B cell (primary cell): Measurements from ENCODE around the gene TEKT5. TPM values are rescaled to one million over a fixed set of nuclear protein-coding genes. Genes with fewer than 3 reads are reported as not detected.

Experiments
- ATAC-seq: fragments of 200-7000 bp; cut with Tn5 transposase; one replicate; pipeline ENCODE4 v1.10.0; 2021; ENCODE audit warnings: low read depth, mild to moderate bottlenecking, moderate number of reproducible peaks, moderate library complexity
- CTCF ChIA-PET: fragments of 350-600 bp; sonication (Branson Sonifier 250); formaldehyde crosslinking; loops from one replicate; lab custom pipeline; 2021; ENCODE audit warnings: antibody characterized with exemption, inconsistent platforms; lab: Charles Lee
- POLR2A ChIA-PET: fragments of 350-600 bp; sonication (Branson Sonifier 250); formaldehyde crosslinking; loops from one replicate; lab custom pipeline; 2021; ENCODE audit warnings: antibody characterized with exemption; lab: Charles Lee
- DNase-seq: peaks from one replicate; pipeline ENCODE4 v3.0.0; 2013
- H2AFZ ChIP-seq: 2 replicates; pipeline ENCODE4 v1.6.1; 2012; ENCODE audit warnings: mild to moderate bottlenecking, low read depth, low read length; ENCODE audit not compliant: insufficient read depth, poor library complexity, severe bottlenecking
- H3K27ac ChIP-seq, 2 donors: 1 replicate in 1 of 2; 2 replicates in 1 of 2; pipeline ENCODE4 v1.5.1; 2012 to 2013; ENCODE audit warnings: low read length in 2 of 2, mild to moderate bottlenecking in 2 of 2, moderate library complexity in 1 of 2
- H3K27me3 ChIP-seq, 4 experiments: fragments of 200-600 bp in 1 of 4; sonication (generic) in 1 of 4; replicated peaks in 1 of 4; 1 replicate in 2 of 4; 2 replicates in 2 of 4; pipeline versions ENCODE4 v1.6.1 to v1.7.0; 2013 to 2016; ENCODE audit warnings: low read length in 3 of 4, mild to moderate bottlenecking in 2 of 4, mixed read lengths in 1 of 4, moderate library complexity in 1 of 4; ENCODE audit not compliant: insufficient read depth in 4 of 4, control insufficient read depth in 3 of 4; ENCODE audit errors: control extremely low read depth in 1 of 4
- H3K36me3 ChIP-seq, 2 experiments: replicated peaks in 1 of 2; 1 replicate in 1 of 2; 2 replicates in 1 of 2; pipeline versions ENCODE4 v1.6.1 to v1.7.1; 2013; ENCODE audit warnings: low read length in 1 of 2; ENCODE audit not compliant: insufficient read depth in 2 of 2, control insufficient read depth in 1 of 2; ENCODE audit errors: control extremely low read depth in 1 of 2, extremely low read depth in 1 of 2
- H3K4me1 ChIP-seq, 2 donors: fragments of 200-600 bp in 1 of 2; sonication (generic) in 1 of 2; 1 replicate in 1 of 2; 2 replicates in 1 of 2; pipeline versions ENCODE4 v1.5.1 to v1.6.1; 2013 to 2017; ENCODE audit warnings: low read length in 2 of 2; ENCODE audit not compliant: control insufficient read depth in 2 of 2, insufficient read depth in 2 of 2
- H3K4me2 ChIP-seq: replicated peaks from 2 replicates; pipeline ENCODE3; 2012; ENCODE audit warnings: mild to moderate bottlenecking, low read depth, low read length; ENCODE audit not compliant: poor library complexity, severe bottlenecking
- H3K4me3 ChIP-seq, 5 experiments: fragments of 200-600 bp in 1 of 5; sonication (generic) in 1 of 5; 1 replicate in 3 of 5; 2 replicates in 2 of 5; pipeline versions ENCODE4 v1.5.1 to v1.7.0; 2011 to 2016; ENCODE audit warnings: low read length in 4 of 5, mild to moderate bottlenecking in 4 of 5, low read depth in 2 of 5, control low read depth in 1 of 5, moderate library complexity in 1 of 5; ENCODE audit not compliant: insufficient read depth in 1 of 5; ENCODE audit errors: control extremely low read depth in 1 of 5, extremely low read depth in 1 of 5
- H3K79me2 ChIP-seq: fragments of 200-600 bp; sonication (generic); one replicate; pipeline ENCODE4 v1.6.0; 2016; ENCODE audit warnings: low read length; ENCODE audit not compliant: control insufficient read depth, insufficient read depth
- H3K9ac ChIP-seq: fragments of 200-600 bp; sonication (generic); 2 replicates; pipeline ENCODE4 v1.6.1; 2017; ENCODE audit warnings: mild to moderate bottlenecking, low read length, moderate library complexity
- H3K9me3 ChIP-seq, 3 donors: one replicate each; pipeline versions ENCODE4 v1.6.1 to v1.7.1; 2013; ENCODE audit warnings: low read length in 2 of 3; ENCODE audit not compliant: control insufficient read depth in 2 of 3, insufficient read depth in 1 of 3; ENCODE audit errors: control extremely low read depth in 1 of 3
- H4K20me1 ChIP-seq: 2 replicates; pipeline ENCODE4 v1.6.0; 2012; ENCODE audit warnings: mild to moderate bottlenecking, low read length; ENCODE audit not compliant: insufficient read depth, control insufficient read depth, poor library complexity, severe bottlenecking
- H3K27ac Mint-ChIP-seq: one replicate; pipeline ENCODE4 v1.8.0; 2021; ENCODE audit warnings: mixed read lengths
- H3K27me3 Mint-ChIP-seq: one replicate; pipeline ENCODE4 v1.8.0; 2021; ENCODE audit warnings: mixed read lengths
- H3K4me1 Mint-ChIP-seq: one replicate; pipeline ENCODE4 v1.8.0; 2021; ENCODE audit warnings: mixed read lengths
- H3K4me3 Mint-ChIP-seq: one replicate; pipeline ENCODE4 v1.8.0; 2021; ENCODE audit warnings: mixed read lengths
- H3K9me3 Mint-ChIP-seq: one replicate; pipeline ENCODE4 v1.8.0; 2022; ENCODE audit warnings: mixed read lengths; ENCODE audit not compliant: insufficient read depth
- EZH2 ChIP-seq: IDR thresholded peaks from 2 replicates; pipeline ENCODE4 v1.6.1; 2012; ENCODE audit warnings: borderline replicate concordance, low read depth, mild to moderate bottlenecking, moderate library complexity, low read length; ENCODE audit not compliant: insufficient read depth, poor library complexity, severe bottlenecking
- WGBS: methylation state at CpG from one replicate; pipeline ENCODE4 v1.1.5; 2013; ENCODE audit warnings: missing lambda C conversion rate; ENCODE audit not compliant: insufficient coverage; 5-methylcytosine and 5-hydroxymethylcytosine counted together
- intact Hi-C: fragments of 100-400 bp; cut with micrococcal nuclease; formaldehyde crosslinking; loops from one replicate; pipeline ENCODE4 v1.10.0; 2022
- polyA plus RNA-seq: library from polyadenylated mRNA; depleted of rRNA; stranded (reverse); fragments of >200 nt; gene quantifications from 2 replicates; pipeline ENCODE4 v1.2.3, GENCODE V29; 2012
- total RNA-seq, 2 donors: library from RNA; stranded (reverse); fragments of 120-200 nt in 1 of 2; gene quantifications; 1 replicate in 1 of 2; 2 replicates in 1 of 2; pipeline versions ENCODE4 v1.2.3 to v1.2.4, GENCODE V29; 2013 to 2022
- TF ChIP-seq, protein P1 (sequence below): fragments of 200-600 bp; IDR thresholded peaks from one replicate; pipeline ENCODE4 v1.8.0; 2022; ENCODE audit warnings: antibody characterized with exemption, mild to moderate bottlenecking

TEKT5 gene
- total and polyA plus RNA-seq, 2 donors (not counting 1 experiment from before 2014, with no cell fraction given): 0.42 to 0.57 TPM

DNA sequence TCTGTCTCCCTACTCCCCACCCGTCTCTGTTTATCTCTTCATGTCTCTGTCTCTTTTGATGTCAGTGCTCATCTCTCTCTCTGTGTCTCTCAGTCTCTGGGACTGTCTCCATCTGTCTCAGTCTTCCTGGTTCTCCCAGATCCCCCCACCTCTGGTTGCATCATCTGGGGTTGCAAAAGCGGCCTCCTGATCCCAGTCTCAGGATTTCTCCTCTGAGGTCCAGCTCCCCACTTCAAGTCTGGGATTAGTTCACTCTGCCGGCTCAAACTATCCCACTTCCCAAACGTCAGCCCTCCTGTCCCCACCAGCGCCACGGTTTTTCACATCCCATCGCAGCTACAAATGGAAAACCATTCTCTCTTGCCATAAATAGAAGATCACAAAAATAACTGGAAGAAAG lies 9.0 kb downstream of the TEKT5 start:
- ATAC-seq (no peak), DNase-seq (no peak)
- Histone ChIP-seq H3K36me3 (no peaks in the 10 kb centered on the region), H3K4me3 (no peak overlapping the region), H3K9me3 (peaks cover 0 to 1% (median 0%) of the 10 kb centered on the region in 3 donors), H3K27me3 (peaks cover 0 to 4% (median 0%) of the 10 kb centered on the region in 4 experiments), H3K79me2 (no peaks in the 10 kb centered on the region), H4K20me1 (no peaks in the 10 kb centered on the region), H3K27ac (no peak overlapping the region), H3K4me1 (no peaks in the 10 kb centered on the region), H3K4me2 (no peak overlapping the region), H3K9ac (no peak overlapping the region), H2AFZ (no peak overlapping the region)
- ChIA-PET CTCF (no interaction called here), POLR2A (no interaction called here)
- TF ChIP-seq, protein P1, sequence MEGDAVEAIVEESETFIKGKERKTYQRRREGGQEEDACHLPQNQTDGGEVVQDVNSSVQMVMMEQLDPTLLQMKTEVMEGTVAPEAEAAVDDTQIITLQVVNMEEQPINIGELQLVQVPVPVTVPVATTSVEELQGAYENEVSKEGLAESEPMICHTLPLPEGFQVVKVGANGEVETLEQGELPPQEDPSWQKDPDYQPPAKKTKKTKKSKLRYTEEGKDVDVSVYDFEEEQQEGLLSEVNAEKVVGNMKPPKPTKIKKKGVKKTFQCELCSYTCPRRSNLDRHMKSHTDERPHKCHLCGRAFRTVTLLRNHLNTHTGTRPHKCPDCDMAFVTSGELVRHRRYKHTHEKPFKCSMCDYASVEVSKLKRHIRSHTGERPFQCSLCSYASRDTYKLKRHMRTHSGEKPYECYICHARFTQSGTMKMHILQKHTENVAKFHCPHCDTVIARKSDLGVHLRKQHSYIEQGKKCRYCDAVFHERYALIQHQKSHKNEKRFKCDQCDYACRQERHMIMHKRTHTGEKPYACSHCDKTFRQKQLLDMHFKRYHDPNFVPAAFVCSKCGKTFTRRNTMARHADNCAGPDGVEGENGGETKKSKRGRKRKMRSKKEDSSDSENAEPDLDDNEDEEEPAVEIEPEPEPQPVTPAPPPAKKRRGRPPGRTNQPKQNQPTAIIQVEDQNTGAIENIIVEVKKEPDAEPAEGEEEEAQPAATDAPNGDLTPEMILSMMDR: no peak
- TF ChIP-seq EZH2: no peak
- intact Hi-C loops: no loop called here
- H3K27ac Mint-ChIP-seq: no peak overlapping the region
- no peaks in the 10 kb centered on the region for H3K4me1 Mint-ChIP-seq
- WGBS: 95% methylated on average over 7 of the region's 7 CpGs
- H3K4me3 Mint-ChIP-seq: no peak overlapping the region
- H3K27me3 Mint-ChIP-seq: peaks cover 19% of the 10 kb centered on the region
- no peaks in the 10 kb centered on the region for H3K9me3 Mint-ChIP-seq

DNA sequence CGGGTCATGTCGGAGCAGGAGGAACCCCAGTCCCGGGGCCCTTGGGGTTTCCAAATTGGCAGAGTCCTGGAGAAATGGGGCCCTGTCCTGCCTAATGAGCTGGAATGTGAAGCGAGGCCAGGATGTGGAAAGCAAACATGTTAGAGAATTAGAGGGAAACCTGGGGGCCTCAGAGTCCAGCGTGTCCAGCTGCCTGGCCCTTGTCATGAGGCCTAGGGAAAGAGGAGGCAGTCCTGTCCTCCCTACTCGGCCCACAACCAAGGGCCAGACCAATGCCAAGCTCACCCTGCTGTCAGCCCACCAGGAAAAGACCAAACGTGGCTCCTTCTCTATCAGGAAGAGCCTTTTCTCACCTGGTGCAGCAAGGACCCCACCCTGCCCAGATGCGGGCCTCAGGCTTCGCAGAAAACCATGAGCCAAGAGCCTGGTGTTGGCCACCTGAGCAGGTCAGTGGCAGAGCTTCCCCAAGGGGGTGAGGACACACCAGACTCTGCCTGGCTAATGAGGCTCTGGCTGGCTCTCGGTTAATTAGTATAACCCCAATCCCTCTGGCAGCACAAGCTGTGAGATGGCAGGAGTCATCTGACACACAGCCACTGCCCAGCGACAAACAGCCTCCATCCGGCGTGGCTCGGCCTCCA lies 10.1 kb downstream of the TEKT5 start:
- Histone ChIP-seq H3K4me2 (no peak overlapping the region), H3K36me3 (no peaks in the 10 kb centered on the region), H3K79me2 (no peaks in the 10 kb centered on the region), H3K4me3 (no peak overlapping the region), H2AFZ (no peak overlapping the region), H3K9ac (no peak overlapping the region), H3K4me1 (no peaks in the 10 kb centered on the region), H4K20me1 (no peaks in the 10 kb centered on the region), H3K27ac (no peak overlapping the region), H3K27me3 (peaks cover 0 to 4% (median 0%) of the 10 kb centered on the region in 4 experiments), H3K9me3 (no peaks in the 10 kb centered on the region)
- WGBS: 71% methylated on average over 14 of the region's 14 CpGs
- ChIA-PET POLR2A (no interaction called here), CTCF (no interaction called here)
- no peak for TF ChIP-seq EZH2
- TF ChIP-seq, protein P1: no peak
- Mint-ChIP-seq H3K4me1 (no peaks in the 10 kb centered on the region), H3K27me3 (peaks cover 15% of the 10 kb centered on the region), H3K4me3 (no peak overlapping the region), H3K27ac (no peak overlapping the region), H3K9me3 (no peaks in the 10 kb centered on the region)
- intact Hi-C loops: no loop called here
- no peak for DNase-seq
- no peak for ATAC-seq
